Measurements from ENCODE around the gene CNTN4.

Gene CNTN4

DNA sequence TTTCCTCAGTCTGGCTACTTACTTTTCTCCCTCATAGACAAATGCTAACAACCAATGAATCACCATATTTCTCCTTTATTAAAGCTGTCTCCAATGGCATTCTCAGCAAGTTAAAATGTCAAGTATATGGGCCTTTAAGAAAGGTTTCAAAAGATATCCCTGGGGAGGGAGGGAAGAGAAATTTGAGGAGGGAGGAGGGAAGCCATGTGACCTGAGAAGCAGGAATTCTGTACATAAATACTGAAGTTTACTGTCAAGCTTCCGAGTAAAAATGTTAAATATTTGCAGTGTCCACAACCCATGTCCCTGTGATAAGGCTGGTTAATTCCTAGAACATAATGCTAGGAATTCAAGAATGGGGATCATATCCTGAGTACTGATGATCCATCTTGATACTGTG is 175.9 kb downstream of the CNTN4 start:
- no peak for DNase-seq

DNA sequence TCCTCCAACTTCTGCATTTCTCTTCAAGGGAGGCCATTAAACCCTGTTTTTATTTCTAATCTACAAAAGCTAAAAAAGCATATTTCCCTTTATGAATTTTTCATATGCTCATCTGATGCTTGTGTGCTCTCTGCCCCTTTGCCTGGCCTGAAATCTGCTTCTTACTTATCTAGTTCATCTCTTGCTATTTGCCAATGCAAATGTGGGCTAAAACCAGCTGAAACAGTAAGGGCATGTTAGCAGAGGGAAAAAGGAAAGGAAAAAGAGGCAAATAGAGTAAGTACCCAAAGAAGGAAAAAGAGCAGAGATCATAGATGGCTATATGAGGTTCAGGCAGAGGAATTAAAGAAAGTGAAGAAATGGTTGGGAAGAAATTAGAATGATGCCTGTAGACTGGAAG is 185.2 kb downstream of the CNTN4 start:
- DNase-seq: no peak

DNA sequence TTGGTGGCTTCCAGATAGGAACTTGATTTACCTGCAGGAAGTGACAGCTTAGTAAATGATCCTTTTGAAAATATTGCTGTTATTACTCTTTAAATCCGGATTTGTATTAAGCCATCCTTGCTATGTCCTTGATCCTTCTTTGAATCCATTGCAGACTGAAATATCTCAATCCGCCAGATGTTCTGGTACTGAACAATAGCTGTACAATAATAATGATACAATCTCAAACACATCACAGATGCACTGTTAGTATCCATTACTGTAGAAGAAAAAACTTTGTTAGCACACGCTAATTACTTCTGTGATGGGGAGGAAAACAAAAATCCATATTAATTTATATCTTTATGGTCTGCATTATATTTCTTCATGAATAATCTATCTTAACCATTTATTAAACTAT is 202.3 kb downstream of the CNTN4 start:
- DNase-seq: no peak

DNA sequence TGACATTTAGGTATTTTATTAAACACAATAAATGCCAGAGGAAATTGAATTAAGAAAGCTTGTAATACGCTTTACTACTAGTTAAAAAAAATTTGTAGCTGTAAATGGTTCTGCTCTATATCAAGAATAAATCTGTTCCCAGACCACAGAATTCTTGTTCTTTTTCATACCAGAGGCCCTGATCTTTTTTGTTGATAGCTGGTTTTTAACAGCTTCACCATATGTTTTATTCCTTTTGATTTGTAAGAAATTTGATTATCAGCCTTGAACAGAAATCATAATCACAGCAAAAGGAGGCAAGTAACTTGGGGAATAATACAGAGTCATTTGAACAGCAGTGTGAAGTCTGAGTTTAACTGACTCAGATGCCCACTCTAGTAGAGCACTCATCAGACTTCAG is 202.7 kb downstream of the CNTN4 start:
- no peak for DNase-seq

DNA sequence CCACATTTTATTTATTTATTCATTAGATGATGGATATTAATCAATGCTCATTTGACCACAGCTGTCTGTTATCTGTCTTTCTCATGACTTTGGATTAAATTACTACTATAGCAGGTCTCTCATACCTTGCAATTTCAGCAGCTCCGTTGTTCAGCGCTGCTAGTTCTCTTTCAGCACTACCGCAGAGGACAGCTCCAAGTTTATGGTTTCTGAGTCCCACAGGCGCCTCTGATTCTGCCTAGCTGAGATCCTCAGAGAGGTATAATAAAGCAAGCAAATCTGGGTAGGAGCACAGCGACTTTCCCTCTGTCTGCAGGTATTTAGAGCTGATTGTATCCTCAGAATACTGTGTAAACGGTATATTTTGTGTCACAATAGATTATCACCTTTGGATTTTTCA is 204.9 kb downstream of the CNTN4 start:
- no peak for DNase-seq

DNA sequence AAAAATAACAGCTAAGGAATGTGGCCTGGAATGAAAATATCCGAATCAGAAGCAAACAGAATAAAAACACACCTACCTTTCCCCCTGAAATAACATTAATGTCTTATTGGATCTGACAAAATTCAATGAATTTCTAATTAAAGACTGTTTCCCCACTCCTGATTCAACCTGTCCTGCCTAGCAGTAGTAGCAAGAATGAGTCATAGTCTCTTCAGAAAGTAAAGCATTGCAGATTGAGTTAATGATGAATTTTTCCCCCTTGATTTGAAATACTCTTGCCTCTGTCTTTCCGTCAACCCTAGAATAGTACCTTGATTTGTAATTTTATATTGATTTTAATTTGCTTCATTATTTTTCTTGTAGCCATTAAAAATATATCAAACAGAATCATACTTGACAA is 212.4 kb downstream of the CNTN4 start:
- DNase-seq: no peak

DNA sequence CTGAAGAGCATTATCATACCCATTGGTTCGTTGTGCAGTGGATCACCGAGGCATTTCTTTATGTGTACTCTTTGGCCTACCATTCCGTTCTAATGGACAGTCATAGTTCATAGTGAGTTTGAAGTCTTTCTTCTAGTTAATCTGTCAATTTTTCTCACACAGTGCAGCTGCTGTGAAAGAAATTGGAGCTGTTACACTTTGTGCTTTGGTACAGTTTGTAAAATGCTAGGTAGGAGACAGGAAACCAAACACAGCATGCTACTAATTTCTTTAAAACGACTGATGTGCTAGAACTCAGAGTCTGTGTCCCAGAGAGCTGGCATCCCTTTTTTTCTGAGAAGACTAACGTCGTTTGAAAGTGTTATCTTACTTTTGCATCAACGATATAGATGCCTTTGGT is 218.9 kb downstream of the CNTN4 start:
- DNase-seq: no peak

DNA sequence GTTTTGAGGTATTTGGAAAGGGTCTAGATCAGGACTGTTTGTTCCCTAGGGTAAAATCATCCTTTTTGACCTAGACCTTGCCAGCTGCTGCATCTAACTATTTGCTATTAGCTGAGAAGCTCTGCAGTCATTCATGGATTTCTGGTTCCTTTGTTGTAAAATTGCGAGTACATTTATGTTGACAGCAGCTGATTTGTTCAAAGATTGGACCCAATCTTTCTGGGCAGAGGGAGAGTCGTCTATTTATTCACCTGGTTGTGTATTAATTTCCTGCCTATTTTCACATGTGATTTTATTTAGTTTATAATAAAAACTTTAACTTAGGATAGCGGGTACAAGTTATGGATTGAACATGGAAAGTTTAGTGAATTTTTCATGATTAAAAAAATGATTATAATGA is 236.3 kb downstream of the CNTN4 start:
- DNase-seq: no peak

DNA sequence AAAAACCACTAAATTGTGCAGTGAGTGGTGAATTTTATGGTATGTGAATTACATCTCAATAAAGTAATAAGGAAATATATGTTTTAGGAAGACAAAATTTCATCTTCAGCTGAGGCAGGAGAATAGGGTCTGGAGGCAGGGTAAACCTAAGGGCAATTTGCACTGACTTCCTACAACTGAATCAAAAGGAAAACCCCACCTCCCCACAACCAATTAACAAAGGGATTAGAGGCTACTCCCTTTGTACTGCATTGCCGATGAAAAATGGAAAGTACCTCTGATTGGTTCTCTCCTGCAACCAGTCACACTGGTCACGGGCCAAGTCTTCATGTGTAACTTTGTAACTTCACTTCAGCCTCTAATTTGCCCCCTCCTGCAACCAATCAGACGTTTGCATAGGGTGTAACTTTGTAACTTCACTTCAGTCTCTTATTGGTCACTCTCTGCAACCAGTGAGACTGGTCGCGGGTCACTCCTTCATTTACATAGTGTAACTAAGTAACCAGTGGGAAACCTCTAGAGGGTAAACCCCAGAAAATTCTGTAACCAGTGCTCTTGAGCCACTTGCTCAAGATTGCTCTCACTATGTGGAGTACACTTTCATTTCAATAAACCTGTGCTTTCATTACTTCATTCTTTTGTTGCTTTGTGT is 244.5 kb downstream of the CNTN4 start:
- no peak for DNase-seq

DNA sequence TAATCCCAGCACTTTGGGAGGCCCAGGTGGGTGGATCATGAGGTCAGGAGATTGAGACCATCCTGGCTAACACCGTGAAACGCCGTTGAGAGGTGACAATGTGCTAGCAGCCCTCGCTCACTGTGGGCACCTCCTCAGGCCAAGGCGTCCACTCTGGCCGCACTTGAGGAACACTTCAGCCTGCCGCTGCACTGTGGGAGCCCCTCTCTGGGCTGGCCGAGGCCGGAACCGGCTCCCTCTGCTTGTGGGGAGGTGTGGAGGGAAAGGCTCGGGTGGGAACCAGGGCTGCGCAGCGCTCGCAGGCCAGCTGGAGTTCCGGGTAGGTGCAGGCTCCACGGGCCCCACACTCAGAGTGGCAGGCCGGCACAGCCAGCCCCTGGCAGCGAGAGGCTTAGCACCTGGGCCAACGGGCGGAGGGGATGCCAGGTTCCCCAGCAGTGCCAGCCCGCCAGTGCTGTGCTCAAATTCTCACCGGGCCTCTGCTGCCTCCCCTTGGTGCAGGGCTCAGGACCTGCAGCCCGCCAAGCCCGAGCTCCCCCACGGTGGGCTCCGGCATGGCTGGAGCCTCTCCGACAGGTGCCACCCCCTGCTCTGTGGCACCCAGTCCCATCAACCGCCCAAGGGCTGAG is 253.6 kb downstream of the CNTN4 start:
- no peak for DNase-seq

DNA sequence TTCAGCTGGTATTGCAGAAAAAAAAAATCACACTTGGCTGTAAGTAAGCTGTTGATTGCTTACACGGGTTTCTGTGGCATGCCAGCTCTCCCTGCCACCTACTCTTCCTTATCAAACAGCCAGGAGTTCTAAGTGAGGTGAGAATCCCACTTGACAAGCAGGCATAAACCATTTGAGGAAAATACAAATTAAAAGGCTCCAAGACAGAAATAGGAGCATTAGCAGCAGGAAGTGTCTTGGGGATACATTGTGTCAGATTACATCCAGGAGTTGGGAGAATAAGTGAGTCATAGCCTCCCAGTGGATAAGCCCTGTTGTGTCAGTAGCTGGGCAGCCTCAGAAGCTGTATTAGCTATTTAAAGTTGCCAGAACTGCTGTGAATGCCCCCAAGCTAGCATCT is 256.0 kb downstream of the CNTN4 start:
- DNase-seq: peak; percentile 26

DNA sequence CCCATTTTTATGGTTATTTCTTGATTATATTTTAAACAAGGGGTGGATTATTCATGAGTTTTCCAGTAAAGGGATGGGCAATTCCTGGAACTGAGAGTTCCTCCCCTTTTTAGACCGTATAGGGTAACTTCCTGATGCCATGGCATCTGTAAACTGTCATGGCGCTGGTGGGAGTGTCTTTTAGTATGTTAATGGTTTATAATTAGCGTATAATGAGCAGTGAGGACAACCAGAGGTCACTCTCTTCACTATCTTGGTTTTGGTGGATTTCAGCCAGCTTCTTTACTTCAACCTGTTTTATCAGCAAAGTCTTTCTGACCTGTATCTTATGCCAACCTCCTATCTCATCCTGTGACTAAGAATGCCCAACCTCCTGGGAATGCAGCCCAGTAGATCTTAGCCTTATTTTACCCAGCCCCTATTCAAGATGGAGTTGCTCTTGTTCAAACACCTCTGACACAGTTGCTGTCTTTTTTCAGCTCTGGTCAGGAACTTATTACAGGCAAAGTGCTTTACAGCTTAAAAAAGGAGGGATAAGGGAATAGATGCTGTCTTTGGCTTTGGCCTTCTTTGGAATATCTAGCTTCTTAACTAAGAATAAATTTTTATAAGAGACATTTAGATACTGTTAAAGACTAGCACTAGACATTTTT is 257.8 kb downstream of the CNTN4 start:
- DNase-seq: no peak

DNA sequence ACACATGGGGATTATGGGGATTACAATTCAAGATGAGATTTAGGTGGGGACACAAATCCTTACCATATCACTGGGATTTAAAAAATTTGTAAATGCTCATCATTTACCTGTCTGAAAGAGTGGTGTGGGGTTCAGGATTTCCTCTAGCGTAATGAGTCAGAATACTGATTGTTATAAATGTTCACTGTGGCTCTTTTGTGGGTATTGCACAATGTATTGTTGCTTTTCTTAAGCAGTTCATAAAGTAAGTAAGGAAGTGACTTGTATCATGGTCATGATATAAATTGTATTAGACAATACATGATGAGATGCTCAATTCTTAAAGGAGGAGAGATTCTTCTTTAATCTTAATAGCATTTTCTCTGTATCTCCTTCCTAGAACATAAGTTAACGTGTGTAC is 262.1 kb downstream of the CNTN4 start:
- DNase-seq: no peak

DNA sequence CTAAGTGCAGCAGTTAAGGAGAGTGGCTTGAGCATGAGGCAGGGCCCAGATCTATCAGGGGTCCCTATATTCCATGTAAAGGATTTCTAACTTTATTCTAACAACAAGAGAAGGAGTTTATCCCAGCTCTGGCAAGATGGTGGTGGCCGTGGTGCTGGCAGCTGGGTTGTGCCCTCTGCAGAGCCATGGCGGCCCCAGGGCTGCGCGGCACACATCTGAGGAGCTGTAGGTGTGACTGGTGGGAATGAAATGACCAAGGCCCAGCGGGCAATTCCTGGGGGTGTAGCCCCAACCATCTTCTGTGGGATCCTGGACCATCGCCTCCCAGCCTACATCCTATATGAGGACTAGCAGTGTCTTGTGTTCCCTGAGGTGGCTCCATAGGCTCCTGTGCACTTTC is 263.5 kb downstream of the CNTN4 start:
- DNase-seq: no peak

DNA sequence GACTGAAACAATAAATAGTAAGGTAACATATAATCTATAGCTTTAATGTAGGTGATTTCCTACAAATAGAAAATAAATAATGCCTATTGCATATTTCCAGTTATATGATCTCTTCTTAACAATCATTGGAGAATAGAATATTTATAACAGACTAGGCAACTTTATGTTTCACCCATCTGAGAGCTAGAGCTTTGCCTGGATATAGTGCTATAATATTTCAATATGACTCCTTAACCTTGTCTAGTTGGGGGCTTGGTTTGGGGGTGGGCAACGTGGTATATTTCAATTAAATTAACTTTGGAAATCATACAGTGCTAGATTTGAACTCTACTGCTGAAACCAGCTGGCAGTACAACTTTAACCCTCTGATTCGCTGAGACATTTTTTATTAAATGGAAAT is 265.2 kb downstream of the CNTN4 start:
- no peak for DNase-seq

DNA sequence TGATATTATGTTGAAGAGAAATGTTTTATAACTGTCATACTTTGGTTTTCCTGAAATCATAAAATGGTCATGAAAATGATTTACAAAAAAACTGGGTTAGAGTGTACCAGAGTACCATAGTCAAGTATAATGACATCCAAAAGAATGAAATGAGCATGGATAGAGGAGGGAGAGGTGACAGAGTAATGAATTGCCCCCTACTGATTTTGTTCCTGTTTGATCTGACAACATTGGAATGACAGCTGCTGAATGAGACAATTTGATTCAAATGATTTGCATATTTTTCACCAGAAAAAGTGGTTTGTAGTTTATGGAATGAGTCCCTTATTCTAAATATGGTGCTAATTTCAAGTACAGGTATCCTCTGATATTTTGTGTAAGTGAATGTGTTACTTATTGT is 271.7 kb downstream of the CNTN4 start:
- DNase-seq: no peak

DNA sequence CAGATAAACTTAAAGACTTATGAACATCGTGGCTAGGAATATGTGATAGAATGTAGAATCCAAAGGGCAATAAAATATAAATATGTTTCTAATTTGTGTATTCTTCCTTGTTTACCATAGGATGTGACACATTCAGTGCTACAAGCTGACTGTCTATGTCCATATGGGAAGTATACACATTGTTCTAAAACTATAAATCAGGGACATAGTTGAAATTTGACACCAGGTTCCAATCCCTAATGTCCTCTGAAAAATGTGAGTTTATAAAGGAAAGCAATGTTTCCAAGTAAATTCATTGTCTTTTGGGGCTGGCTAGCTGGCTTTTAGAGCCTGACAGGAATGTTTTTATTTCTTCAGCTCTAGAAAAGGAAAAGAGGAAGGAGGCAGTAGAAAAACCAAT is 273.6 kb downstream of the CNTN4 start:
- DNase-seq: no peak

DNA sequence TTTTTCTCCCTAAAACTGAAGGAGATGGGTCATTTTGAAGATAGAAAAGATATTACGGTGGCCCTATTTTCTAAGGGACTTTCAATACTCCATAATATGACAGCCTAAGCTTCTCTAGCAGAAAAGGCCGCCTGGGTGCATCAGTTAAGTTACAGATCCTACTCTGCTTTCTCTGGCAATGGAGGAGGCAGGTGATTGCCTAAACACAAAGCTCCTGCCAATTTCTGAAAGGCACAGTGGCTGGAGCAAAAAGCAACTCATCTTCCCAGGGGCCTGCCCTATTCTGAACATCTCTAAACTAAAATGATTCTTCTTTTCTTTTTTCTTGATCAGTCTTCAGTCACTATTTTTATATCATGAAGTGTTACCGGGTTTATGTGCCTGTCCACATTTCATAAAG is 276.7 kb downstream of the CNTN4 start:
- no peak for DNase-seq

DNA sequence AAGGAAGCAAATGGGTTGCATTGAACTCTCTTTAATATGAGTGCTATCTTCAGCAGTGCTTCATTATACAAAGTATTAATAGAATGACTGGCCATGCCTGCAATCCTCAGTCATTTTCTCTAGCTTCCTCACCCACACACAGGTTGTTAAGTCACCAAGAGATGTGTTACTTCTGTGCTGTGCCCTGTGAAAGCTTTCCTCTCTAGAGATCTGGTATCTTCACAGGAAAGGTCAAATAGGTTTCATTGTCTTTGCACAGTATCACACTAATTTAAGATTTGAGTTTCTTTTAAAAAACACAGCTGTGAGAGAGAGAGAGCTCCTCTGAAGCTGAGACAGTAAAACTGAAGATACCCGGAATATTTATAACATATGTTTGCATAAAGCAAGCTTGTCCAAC is 278.6 kb downstream of the CNTN4 start:
- no peak for DNase-seq

DNA sequence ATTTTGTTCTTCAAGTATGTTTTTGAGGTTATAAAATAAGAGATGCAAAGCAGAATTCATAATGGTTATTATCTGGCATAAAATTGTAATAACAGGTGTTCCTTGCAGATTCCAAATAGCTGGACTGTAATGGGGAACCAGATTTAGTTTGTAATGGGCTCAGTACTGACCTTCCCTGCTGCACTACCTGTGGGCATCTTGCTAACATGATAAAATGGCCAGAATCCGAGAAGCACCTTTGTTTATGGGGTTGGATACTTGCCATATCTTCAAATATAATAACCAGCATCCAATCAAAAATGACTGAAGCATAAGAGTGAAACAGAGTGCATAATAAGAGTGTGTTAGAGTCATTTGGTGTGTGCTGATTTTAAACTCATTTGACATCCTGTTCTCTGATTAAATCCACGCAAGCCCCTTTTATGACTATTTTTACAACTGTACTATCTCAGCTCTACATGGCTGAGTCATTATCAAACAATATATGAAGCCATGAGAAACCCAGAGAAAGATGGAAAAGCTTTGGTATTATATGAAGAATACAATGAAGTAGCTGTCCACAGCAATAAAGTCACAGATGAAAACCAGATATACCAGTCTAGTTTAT is 292.4 kb downstream of the CNTN4 start:
- no peak for DNase-seq

DNA sequence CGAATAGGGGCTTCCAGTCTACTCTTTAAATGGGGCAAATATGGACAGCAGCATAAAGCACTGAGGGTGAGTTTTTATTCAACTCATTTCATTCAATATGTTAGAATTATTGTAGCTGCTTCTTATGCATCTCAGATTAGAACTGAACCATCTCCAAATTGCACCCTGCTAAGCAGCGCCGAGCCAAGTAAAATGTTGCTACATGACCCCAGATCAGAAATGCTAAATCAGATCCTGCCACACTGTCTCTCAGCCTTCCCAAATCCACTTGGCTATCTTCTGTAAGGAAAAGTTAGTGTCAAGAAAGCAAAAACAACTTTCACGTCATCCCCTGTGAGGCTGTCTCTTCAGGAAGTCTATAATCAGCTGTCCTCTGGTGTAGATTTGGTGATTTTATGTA is 293.2 kb downstream of the CNTN4 start:
- DNase-seq: no peak

DNA sequence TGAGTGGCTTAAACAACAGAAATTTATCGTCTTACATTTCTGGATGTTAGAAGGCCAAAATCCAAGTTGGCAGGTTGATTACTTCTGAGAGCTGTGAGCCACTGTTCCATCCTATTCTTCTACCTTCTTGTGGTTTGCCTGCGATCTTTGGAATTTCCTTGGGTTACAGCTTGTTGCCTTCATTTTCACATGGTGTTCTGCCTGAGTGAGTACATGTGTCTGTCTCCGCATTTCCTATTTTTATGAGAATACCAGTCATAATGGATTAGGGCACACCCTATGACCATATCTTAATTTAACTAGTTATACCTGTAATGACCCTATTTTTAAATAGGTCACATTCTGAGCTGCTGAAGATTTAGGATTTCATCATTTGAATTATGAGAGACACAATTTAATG is 294.3 kb downstream of the CNTN4 start:
- DNase-seq: no peak

DNA sequence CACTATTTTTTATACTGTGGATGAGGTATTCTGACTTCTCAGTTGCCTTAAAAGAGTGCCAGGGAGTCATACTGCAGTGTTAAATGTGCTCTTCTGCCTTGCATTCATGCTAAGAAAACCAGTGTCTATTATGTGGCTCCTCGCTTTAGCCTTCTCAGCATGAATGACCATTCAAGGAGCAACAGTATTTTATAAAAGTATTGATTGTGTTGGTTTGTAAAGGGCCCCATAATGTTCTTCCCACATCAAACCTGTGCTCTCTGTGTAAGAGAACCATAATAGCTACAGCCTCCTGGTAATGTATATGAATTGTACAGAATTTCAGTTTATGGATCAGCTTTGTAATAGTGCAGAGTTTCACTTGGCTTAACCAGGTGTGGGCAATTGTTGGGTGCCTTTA is 316.4 kb downstream of the CNTN4 start:
- no peak for DNase-seq

DNA sequence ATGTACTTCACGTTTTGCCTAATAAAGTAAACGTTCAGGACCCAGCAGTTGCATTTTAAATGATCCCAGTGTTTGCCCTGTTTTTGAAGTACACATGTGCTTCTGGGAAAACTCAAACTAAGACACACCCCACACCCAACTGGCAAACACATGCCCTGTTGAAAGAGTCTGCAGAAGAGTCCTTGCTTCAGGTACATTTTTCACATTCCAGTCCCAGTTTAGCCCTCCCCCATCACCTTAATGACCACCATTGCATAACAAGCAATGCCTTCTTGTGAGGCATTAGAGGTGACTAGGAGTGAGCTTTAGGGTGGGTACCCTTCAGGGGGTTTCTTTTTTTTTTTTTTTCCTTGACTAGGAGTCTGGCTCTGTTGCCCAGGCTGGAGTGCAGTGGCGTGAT is 322.3 kb downstream of the CNTN4 start:
- DNase-seq: no peak
